Superior temporal gyrus (tissue), 1 donor: Measurements from ENCODE around the gene CTXN1.
"Not testable (repeated sequence)": the region's sequence is repeated elsewhere in the genome, so short reads cannot be mapped to it uniquely, and the experiment has no call there.

ENCODE experiments used
- DNase-seq: peaks from one replicate; pipeline ENCODE4 v3.0.0-alpha.2; 2016; ENCODE audit errors: extremely low spot score

Gene CTXN1

DNA sequence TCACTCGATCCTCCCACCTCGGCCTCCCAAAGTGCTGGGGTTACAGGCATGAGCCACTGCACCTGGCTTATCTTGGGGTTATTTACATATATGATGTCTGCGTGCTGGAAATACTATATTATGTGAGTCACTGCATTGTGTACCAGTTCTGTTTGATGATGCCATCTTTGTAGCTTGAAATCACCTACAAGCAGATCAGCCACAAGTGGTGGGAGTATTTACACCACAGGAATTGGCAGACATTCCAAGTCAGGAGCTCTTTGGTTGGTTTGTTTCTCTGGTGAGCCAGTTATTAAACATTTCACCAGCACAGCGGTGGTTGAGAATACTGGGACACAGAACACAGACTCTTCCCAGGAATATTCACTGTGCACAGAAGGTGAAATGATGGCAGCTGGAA is 22.0 kb upstream of the CTXN1 start:
- no peak for DNase-seq

DNA sequence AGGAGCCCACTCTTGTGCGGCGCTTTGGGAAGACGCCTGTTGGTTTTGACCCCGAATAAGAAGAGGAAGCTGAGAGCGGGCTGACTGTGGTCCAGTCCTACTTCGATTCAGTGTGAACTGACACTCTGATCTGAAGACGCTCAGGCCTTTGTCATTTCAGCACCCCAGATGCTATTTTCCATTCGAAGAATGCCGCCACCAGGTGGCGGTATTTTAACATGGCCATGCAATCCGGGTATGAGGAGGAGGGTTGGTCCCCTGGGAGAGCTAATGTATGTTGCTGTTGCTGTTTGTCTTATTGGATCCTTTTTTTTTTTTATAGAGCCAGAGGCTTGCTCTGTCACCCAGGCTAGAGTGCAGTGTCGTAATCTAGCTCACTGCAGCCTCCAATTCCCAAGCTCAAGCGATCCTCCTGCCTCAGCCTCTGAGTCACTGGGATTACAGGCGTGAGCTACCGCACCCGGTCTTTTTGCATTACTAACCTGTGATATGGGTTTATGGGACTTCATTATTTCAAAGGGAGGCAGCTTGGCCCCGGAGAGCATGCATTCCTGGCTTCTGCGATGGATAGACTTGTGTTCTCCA is 18.3 kb upstream of the CTXN1 start:
- DNase-seq, result peak; percentile 97

DNA sequence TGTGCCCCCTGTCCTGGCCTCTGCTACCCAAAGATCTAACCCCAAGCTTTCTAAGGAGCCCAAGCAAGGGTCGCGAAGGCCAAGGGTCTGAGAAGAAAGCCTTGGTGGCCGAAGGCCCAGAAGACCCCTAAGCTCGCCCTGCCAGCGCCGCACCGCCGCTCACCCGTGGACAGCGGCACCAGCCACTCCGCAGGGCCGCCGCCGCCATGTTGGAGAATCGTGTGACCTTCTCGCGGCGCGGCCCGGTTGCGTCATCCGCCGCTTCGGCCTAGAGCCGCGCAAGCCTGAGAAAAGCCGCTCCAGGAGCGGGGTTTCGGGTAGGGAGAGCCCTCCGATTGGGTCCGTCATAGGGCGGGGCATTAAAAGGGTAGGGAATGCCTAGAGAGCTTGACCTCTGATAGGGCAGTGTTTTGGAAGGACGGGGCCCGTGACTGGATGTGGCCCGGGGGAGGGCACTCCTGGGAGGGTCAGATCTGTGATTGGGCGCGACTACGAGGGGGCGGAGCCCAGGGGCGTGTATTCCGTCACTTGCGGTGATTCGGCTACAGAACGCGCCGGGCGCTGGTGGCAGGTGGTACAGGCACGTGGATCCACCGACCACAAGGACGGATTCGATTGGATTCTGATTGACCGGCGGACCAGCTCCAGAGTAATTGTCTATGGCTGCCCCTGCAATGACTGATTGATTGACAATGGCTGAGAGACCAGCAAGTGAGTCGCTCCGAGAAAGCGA is 17.7 kb upstream of the CTXN1 start, which contains the start of gene TIMM44:
Gene TIMM44 (minus strand): TSS at position 223 of the 733 bp plus-strand sequence. CDS start 15 bp downstream, at position 208.
- peak; percentile 100 for DNase-seq

DNA sequence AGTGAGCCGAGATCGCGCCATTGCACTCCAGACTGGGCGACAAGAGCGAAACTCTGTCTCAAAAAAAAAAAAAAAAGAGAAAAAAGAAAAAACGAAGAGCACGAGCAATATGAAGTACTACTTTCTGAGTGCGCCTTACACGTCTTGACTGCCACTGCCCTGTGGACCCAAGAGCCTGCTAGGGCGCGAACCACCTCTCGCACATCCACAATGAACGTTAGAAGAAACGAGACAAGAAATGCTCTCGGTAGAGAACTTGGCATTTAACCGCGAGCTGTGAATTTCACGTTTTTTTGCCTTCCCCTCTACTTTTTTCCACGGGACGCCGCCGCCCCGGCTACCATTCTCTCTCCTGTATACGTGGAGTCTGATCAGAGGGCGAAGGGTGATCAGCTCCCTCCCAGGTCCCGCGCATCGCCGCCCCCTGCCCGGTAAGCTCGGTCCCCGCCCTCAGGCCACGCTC is 17.1 kb upstream of the CTXN1 start:
- DNase-seq, result no peak

DNA sequence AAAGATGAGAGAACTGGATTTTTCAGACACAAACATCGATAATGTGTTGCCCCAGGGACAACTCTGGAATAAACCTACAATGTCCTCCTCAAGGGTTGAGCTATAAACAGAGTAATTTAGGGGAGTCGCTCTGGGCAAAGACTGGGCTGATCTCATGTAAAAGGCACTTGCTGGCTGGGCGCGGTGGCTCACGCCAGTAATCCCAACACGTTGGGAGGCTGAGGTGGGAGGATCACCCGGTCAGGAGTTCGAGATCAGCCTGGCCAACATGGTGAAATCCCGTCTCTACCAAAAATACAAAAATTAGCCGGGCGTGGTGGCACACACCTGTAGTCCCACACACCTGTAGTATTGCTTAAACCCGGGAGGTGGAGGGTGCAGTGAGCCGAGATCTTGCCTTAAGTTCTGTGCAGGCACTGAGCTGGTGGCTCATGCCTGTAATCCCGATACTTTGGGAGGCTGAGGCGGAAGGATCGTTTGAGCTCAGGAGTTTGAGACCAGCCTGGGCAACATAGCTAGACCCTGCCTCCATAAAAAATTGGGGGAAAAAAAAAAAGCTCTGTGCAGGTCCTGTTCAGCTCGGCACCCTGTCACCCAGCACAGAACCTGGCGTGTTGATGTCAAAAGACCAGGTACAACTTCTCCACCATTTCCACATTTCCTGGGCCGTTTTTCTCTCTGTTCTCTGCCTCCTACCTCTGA is 16.1 kb upstream of the CTXN1 start:
- DNase-seq, result no peak

DNA sequence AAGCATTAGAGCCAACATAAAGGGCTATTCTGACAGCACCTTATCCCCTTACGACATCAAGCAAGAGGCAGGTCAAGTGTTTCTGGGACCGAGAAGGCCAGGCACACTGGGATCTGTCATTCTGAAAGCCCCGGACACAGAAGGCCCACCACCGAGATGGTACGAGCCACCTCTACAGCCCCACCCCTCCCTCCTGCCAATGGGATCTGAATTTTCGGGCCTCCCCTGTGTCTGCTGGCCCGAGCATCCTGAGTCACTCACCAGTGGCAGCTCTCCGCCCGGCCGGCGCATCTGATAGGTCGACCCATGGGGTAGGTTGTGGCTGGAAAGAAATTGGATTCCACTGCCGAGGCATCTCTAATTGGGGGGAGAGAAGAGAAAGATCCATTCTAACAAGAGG is 14.9 kb upstream of the CTXN1 start:
- DNase-seq, result no peak

DNA sequence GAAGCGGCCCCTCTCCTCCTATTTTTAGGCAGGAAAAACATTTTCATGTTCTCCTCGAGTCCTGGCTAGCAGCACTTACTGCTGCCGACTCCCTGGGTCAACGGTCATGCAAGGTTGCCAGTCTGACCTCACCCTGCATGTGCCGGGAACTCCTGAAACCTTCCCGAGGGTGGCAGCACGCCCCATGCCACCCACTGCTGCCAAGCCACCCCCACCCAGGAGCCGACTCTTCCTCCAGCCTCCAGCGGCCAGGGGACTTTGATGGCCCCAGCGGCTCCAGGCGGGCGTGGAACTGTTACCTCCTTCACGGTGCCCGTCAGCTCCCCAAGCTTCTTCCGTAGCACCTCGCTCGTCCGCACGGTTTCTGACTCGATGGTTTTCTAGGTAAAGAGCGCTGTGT is 8.8 kb upstream of the CTXN1 start:
- no peak for DNase-seq

DNA sequence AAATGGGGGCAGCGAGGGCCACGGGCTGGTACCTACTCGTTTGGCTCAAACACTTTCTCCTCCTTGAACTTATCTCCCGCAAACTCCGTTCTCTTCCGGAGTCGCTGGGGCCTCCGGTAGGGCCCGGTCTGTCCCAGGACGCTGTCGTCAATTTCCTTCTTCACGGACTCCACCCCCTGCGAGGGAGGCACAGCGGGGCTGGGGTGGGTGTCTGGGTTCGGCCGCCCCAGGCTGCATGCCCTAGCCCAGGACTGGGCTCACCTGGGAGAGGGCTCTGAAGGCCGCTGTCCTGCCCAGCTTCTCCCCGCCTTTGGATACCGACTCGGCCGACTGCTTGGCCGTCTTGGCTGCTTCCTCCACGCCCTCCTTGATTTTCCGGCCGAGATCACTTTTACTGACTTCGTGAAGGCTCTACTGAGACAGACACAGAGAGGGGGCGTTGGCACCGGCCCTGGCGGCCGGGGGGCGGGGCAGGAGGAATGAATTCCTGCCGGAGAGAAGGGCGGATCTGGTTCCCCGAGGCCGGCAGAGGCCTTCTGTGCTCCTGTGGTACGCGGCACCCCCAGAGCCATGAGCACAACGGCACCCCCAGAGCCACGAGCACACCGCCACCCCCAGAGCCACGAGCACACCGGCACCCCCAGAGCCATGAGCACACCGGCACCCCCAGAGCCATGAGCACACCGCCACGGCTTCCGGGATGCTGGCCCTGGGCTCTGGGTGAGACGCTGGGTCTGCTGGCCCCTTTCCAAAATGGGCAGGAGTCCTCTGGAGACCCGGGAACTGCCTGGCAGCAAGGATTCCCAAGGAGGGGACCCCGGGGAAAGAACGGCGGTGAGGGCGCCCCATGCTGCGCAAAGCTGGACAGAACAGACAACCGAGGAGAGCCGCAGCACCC is 8.1 kb upstream of the CTXN1 start:
- no peak for DNase-seq

DNA sequence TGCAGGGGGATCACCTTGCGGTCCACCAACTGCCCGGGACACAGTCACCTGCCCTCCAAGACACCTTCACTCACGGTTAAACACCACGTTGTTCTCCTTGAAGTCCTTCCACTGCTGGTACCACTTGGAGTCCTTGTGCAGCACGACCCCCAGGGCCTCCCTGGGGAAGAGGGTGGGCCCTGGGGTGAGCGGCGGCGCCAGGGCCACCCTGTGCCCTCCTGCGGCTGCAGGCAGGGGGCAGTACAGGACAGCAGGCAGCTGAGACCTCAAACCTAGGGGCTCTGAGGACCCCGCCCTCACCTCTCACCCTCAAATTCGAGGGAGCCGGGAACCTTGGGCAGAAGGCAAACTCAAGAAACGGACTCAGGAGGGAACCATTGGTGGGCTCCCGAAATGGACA is 7.5 kb upstream of the CTXN1 start:
- DNase-seq, result no peak

DNA sequence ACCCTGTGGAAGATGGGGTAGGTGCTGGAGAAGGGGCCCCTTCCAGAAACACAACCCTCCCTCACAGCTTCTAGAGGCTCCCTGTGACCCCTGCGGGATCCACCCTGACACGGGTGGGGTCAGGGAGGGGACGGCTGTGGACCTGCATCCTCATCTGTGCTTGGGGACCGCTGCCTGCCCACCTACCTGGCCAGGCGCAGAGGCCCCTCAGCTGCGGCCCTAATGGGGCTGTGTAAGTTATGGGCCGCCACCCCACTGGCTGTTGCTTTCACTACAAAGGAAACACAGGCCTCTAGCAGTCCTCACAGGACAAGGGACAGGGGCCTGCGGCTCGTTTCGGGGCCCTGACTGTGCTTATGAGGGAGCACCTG is 7.0 kb upstream of the CTXN1 start:
- DNase-seq, result no peak

DNA sequence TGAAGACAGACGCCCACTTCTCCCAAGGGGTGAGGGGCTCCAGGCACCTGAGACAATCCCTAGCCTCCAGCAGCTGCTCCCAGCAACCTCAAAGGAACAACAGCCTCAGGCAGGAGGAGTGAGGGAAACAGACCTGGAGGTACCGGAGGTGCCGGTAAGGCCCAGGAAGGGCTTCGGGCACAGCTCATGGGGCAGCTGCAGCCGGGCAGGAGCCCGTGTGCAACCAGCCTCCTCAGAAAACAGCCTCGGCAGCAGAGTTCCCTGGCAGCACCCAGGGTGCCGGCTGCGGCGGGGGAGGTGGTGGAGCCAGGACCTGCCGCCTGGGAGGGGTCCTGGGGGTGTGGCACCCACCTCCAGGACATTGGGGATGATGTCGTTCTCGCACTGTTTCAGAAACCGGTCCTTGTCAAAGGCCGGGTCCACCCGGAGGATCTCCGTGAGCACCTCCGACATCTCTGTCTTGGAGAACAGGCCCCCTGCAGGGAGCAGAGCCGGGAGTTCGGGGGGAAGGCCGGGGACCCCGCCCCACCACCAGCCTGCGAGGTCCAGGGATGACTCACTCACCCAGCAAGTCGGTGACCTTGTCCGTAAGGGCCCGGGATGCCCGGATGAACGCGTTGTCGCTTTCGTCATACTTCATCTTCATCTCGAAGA is 6.5 kb upstream of the CTXN1 start:
- no peak for DNase-seq

DNA sequence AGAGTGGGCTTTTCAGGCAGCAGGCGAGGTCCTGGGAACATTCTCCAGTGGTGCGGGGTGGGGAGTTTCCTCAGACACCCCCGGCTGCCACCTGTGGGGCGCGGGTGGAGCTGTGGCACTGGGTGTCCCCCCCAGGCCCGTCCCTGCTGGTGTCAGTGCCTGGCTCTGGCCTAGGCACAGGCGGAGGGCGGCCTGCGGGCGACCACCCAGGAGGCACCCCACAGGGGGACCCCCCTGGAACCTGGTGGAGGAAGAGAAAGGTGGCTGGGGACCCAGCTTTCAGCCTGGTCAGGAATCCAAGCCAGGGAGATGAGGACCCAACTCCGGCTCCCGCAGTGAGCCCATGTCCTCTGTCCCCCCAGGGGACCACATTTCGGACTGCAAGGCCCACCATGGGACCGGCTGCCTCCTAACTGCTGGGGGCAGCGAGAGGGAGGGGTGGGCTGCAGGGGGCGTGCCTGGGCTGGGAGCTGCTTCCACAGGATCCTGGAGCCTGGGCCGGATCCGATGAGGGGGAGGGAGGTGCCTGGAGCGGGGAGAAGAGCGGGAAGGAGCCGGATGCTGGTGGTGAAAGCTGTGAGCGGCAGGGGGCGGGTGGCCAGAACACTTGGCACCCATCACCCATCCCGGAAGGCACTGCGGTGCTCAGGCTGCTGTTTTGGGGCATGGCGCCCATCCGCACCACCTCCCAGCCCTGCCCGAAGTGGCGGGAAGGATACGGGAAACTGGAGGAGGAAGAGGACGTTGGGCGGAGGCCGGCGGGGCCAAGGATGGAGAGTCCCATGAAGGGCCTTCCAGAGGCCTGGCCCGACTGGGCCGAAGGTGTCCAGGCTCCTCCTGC is 5.5 kb upstream of the CTXN1 start:
- no peak for DNase-seq

DNA sequence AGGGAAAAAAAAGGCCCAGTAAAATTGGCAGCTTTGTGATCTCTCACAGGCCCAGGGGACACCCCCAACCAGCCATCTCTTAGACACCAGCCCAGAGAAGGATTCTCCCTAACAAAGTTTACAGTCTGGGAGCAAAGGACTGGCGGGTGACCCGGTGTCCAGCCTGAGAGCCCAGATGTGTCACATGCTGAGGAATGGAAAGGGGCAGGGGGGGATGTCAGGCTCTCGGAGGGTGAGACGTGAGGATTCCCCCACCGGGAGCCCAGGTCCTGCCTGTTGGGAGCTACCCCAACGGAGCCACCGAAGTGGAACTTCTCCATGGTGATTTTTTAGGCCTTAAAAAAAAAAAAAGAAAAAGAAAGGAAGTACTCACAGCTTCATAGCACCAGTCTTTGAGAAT is 4.8 kb upstream of the CTXN1 start:
- no peak for DNase-seq

DNA sequence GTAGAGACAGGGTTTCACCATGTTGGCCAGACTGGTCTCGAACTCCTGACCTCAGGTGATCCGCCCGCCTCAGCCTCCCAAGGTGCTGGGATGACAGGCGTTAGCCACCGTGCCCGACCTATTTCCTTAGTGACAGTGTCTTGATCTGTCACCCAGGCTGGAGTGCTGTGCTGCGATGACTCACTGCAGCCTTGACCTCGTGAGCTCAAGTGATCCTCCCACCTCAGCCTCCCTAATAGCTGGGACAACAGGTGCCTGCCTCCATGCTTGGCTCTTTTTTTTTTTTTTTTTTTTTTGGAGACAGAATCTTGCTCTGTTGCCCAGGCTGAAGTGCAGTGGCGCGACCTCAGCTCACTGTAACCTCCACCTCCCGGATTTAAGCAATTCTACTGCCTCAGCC is 4.1 kb upstream of the CTXN1 start:
- not testable (repeated sequence) for DNase-seq

DNA sequence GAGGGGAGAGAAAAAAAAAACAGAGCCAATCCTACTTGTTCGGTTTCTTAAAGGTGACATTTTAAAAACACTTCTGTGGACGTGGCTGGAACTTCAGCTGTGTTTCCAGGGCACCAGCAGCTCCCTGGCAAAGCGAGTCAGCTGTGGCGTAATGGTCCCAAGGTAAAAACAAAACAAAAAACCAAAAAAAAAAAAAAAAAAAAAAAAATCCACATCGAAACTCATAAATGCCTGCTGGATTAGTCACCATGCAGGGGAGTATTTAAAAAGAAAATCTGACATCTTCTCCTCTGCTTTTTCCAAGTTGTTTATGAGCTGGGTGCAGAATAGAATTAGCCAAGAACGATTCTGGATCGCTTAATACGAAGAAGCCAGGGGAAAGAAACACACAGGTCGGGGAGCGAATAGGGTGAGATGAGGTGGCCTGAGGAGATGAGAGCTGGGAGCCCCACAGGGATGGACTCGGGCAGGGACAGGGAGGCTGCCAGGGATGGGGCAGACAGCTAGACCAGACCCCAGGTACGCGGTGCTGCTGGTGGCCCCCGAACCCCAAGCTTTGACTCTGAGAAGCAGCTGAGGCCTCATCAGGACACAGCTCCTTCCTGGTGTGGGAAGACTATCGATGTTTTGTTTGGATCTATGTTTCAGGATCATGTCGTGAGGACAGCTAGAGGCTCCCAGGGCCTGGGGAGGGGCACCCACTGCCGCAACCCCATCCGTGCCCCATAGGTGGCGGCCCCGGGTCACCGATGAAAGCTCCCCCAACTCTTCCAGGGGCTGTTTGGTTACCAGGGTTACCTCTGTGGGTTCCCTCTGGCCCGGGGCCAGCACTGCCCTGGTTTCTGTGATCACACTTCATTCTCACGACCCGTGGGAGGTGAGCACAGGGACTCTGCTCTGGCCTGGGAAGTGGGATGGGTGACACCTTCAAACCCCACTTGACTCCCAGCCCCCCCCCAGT is 3.1 kb upstream of the CTXN1 start:
- DNase-seq, result peak; percentile 50

DNA sequence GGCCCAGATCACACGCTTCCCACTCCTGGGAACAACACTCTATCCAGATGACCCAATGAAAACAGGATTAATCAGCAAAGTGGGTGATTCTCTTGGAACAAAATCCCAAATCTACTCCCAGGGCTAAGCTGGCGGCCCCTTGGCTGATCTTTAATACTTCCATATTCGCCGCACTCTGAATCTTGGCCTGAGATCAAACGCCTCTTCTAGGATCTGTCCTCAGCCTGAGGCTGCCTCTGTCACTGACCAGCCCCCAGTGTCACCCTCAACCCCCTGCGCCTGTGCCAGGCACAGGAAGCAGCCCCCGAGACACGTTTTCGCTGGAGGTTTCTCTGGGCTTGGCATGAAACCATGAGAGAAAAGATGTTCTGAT is 2.4 kb upstream of the CTXN1 start:
- DNase-seq, result no peak

DNA sequence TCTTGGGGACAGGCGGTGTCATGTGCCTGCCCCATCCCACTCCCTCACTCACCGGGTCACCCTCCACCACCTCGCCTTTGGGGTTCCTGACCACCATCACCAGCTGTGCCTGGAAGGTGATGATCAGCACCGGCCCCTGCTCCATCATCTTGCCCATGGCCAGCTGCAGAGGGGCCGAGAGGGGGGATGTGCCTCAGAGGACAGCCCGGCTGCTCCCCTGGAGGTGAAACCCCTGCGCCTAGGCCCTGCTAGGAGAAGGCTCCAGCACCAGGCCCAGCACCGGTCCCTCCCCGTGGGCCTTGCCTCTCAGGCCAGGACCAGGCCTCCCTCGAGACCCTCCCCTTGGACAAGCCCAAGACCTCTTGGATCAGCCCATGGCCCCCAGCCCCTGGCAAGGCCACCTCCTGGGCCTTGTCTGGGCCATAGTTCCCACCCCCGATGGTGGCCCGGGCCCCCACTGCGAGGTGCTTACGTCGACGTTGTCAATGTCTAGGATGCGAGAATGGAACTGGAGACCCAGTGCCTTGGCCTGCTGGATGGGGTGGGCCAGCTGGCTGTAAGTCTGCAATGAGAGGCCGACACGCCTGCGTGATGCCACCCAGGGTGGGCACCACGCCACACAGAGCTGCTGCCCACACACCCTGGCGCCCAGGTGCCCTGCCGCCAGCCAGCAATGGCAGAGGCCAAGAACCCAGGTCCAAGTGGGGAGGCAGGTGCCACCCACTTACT is 1.8 kb upstream of the CTXN1 start:
- no peak for DNase-seq

DNA sequence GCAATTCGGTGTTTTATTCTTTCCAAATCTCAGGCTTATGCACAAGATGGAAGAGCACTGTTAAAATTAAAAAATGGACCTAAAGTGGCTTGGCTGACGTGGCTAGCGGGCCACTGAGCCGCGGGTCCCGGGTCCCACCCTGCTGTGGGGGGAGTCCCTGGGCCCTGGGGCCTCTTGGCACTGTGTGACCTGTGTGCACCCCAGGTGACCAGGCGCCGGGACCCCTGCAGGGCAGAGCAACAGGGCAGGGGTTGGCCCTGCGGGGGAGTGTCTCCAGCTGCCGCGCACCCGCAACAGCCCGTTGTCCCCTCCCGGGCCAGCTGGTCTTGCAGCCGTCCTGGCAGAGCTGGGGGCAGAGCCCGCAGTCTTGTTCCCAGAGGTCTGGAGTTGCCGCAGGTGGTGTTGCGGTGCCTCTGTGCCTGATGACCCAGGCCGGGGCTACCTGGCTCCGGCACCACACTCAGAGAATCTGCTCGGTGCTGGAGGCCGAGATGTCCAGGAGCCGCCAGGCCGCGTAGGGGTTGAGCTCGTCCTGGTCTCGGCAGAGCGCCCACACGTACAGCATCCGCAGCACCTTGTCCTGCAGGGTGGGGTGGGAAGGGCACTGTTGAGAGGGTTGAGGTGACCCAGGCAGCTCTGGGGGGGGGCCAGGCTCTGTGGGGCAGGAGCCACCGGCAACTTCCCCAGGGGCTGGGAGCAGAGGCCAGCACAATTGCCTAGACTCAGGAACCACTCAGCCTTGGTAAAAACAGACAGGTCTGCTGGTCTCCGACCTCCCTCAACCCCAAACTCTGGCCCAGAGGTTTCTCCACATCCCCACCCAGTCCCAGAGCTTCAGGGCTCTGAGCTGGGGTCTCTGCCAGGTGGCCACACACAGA is 1.0 kb upstream of the CTXN1 start:
- DNase-seq, result no peak
